GM19397 (cell line): ENCODE measurements around the gene CMIP.

Source experiments
- ATAC-seq: cut with Tn5 transposase; IDR thresholded peaks from one replicate; pipeline ENCODE4 v1.9.1; 2021; ENCODE audit warnings: mild to moderate bottlenecking, moderate library complexity; ENCODE audit not compliant: unreplicated experiment

The CMIP gene

GRCh38 chr16:81562174-81562849 is 117.7 kb downstream of the CMIP start:
- ATAC-seq, result no peak

GRCh38 chr16:81562926-81563325 is 118.3 kb downstream of the CMIP start:
- no peak for ATAC-seq

GRCh38 chr16:81564421-81564911 is 119.9 kb downstream of the CMIP start:
- ATAC-seq, result no peak

- no peak for ATAC-seq
Observed at GRCh38 chr16:81565321-81566028, 120.9 kb downstream of the CMIP start.

- no peak for ATAC-seq
Observed at GRCh38 chr16:81566086-81567007, 121.7 kb downstream of the CMIP start.

- no peak for ATAC-seq
Observed at GRCh38 chr16:81567087-81567486, 122.5 kb downstream of the CMIP start.

- no peak for ATAC-seq
Observed at GRCh38 chr16:81567987-81568748, 123.6 kb downstream of the CMIP start.

- no peak for ATAC-seq
Observed at GRCh38 chr16:81568749-81569087, 124.1 kb downstream of the CMIP start.

- no peak for ATAC-seq
Observed at GRCh38 chr16:81569361-81570034, 124.9 kb downstream of the CMIP start.

- ATAC-seq, result no peak
Observed at GRCh38 chr16:81570151-81570846, 125.7 kb downstream of the CMIP start.

- ATAC-seq, result no peak
Observed at GRCh38 chr16:81571175-81571574, 126.6 kb downstream of the CMIP start.

GRCh38 chr16:81571592-81572385 is 127.2 kb downstream of the CMIP start:
- no peak for ATAC-seq

GRCh38 chr16:81572386-81573144 is 128.0 kb downstream of the CMIP start:
- ATAC-seq, result no peak

GRCh38 chr16:81573533-81574020 is 129.0 kb downstream of the CMIP start:
- no peak for ATAC-seq

- ATAC-seq, result no peak
Observed at GRCh38 chr16:81574168-81574567, 129.6 kb downstream of the CMIP start.

- no peak for ATAC-seq
Observed at GRCh38 chr16:81575307-81575706, 130.7 kb downstream of the CMIP start.

GRCh38 chr16:81575834-81576233 is 131.2 kb downstream of the CMIP start:
- no peak for ATAC-seq

- ATAC-seq, result no peak
Observed at GRCh38 chr16:81576696-81577095, 132.1 kb downstream of the CMIP start.
